GM18526 (cell line): ENCODE results near the gene PSMA7.

Experiments used
- POLR2A ChIP-seq: IDR thresholded peaks from 3 replicates; pipeline ENCODE4 v1.6.1; 2011; ENCODE audit not compliant: insufficient read length; ENCODE audit errors: extremely low read depth

PSMA7 gene

GRCh38 chr20:62104791-62105345, 38.3 kb downstream of the PSMA7 start:
- TF ChIP-seq POLR2A: no peak

- no peak for TF ChIP-seq POLR2A
These were observed 38.9 kb downstream of the PSMA7 start for GRCh38 chr20:62104234-62104789.

- TF ChIP-seq POLR2A: no peak
These were observed 39.5 kb downstream of the PSMA7 start for GRCh38 chr20:62103508-62104233.

GRCh38 chr20:62101078-62101477, 42.1 kb downstream of the PSMA7 start:
- no peak for TF ChIP-seq POLR2A

GRCh38 chr20:62097881-62098407, 45.2 kb downstream of the PSMA7 start:
- no peak for TF ChIP-seq POLR2A

GRCh38 chr20:62096421-62097380, 46.5 kb downstream of the PSMA7 start:
- TF ChIP-seq POLR2A: no peak

- no peak for TF ChIP-seq POLR2A
These were observed 53.8 kb downstream of the PSMA7 start for GRCh38 chr20:62089393-62089792.

GRCh38 chr20:62088258-62089127, 54.7 kb downstream of the PSMA7 start:
- TF ChIP-seq POLR2A: no peak

- TF ChIP-seq POLR2A: no peak
These were observed 55.6 kb downstream of the PSMA7 start for GRCh38 chr20:62087632-62088031.

GRCh38 chr20:62087227-62087626, 56.0 kb downstream of the PSMA7 start:
- TF ChIP-seq POLR2A: no peak
